Measurements from ENCODE around the gene LNP1.

DNA sequence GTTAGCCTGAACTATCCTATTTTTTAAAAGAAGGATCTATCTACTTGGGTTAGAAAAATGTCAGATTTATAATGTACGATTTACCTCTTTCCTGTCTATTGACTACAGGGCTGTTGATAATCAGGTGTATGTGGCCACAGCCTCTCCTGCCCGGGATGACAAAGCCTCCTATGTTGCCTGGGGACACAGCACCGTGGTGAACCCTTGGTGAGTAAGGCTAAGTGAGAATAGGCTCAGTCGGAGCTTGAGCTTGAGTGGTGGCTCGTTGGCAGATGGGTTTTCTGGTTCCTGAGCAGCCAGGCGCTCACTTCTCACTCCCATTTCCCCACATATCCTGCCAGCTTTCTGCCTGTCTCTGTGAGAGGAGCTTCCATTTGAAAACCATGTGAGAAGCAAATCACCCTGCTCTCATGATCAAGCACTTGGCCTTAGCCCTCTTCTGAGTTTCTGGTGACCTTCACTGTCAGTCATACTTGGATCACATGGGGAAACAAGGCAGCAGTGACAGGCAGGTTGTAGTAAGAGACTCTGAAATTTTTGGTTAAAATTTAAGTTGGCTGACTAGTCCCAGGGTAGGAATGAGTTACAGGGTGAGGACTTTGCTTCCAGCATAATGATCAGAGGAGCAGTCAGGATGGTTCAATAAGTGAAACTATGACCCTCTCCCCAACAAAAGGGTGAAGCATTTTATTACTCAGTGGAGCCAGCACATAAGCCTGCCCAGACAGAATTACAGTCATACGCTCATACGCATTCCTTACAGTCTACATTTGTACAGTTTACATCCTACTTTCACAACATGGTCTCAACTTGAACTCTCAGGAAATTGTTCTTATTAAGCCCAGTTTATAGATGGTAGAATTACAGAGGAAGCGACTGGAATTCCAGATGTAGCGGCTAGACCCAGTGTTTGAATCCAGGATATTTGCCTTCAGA, 48.8 kb upstream of the LNP1 start:
- TF ChIP-seq, protein P1, sequence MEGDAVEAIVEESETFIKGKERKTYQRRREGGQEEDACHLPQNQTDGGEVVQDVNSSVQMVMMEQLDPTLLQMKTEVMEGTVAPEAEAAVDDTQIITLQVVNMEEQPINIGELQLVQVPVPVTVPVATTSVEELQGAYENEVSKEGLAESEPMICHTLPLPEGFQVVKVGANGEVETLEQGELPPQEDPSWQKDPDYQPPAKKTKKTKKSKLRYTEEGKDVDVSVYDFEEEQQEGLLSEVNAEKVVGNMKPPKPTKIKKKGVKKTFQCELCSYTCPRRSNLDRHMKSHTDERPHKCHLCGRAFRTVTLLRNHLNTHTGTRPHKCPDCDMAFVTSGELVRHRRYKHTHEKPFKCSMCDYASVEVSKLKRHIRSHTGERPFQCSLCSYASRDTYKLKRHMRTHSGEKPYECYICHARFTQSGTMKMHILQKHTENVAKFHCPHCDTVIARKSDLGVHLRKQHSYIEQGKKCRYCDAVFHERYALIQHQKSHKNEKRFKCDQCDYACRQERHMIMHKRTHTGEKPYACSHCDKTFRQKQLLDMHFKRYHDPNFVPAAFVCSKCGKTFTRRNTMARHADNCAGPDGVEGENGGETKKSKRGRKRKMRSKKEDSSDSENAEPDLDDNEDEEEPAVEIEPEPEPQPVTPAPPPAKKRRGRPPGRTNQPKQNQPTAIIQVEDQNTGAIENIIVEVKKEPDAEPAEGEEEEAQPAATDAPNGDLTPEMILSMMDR (IDR thresholded peaks at IDR 0.05 in 8 of 11, conservative IDR thresholded peaks at IDR 0.05 in 3 of 11), result no peak
- TF ChIP-seq POLR2AphosphoS5 (IDR thresholded peaks at IDR 0.05), result no peak
- TF ChIP-seq POLR2A (IDR thresholded peaks at IDR 0.05), result no peak

Data from spleen (tissue), 7 donors.